22Rv1 (cell line): ENCODE results near the gene ZNF3.

ENCODE experiments used
- H3K27ac ChIP-seq: fragments of 450-650 bp; 2 replicates; pipeline ENCODE4 v1.5.1; 2017
- ZFX ChIP-seq: fragments of 450-650 bp; IDR thresholded peaks from 2 replicates; pipeline ENCODE4 v1.6.1; 2017; ENCODE audit warnings: antibody characterized with exemption, borderline replicate concordance
- TF ChIP-seq, protein P1 (sequence below): fragments of 450-650 bp; IDR thresholded peaks from 2 replicates; pipeline ENCODE4 v1.5.1; 2017; ENCODE audit warnings: mild to moderate bottlenecking

Gene ZNF3

DNA sequence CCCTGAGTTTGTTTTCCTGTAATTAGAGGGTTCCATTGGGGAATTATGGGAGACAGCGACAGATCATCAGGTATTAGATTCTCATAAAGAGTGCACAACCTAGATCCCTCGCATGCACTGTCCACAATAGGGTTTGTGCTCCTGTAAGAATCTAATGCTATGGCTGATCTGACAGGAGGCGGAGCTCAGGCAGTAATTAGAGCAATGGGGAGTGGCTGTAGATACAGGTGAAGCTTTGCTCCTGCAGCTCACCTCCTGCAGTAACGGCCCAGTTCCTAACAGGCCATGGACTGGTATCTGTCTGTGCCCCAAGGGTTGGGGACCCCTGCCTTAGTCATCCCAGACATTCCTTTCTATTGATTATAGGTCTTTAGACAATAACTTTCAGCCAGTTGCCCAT, 32.8 kb downstream of the ZNF3 start:
- TF ChIP-seq ZFX, result no peak
- TF ChIP-seq, protein P1, sequence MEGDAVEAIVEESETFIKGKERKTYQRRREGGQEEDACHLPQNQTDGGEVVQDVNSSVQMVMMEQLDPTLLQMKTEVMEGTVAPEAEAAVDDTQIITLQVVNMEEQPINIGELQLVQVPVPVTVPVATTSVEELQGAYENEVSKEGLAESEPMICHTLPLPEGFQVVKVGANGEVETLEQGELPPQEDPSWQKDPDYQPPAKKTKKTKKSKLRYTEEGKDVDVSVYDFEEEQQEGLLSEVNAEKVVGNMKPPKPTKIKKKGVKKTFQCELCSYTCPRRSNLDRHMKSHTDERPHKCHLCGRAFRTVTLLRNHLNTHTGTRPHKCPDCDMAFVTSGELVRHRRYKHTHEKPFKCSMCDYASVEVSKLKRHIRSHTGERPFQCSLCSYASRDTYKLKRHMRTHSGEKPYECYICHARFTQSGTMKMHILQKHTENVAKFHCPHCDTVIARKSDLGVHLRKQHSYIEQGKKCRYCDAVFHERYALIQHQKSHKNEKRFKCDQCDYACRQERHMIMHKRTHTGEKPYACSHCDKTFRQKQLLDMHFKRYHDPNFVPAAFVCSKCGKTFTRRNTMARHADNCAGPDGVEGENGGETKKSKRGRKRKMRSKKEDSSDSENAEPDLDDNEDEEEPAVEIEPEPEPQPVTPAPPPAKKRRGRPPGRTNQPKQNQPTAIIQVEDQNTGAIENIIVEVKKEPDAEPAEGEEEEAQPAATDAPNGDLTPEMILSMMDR, result no peak
- H3K27ac ChIP-seq, result peak overlapping the region; percentile 88; the same call in 1 of the 2 replicates

DNA sequence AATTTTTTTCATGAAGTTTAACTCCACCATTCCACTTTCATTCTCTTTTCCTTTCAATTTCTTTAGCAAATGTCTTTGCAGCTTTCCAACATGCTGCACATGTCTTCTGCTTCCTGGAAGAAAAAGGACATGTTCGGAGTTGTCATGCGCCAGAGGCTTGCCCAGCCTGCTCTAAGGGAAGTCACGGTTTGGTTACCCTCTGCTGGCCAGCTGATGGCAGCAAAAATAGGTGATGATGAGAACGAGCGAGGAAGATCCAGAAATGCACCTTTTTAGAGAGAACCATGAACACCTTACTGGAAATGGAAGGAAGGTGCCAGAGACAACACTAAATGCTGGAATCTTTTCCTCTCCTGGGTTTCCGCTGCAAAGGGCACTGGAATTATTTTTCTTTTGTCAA, 36.8 kb downstream of the ZNF3 start:
- TF ChIP-seq ZFX, result no peak
- TF ChIP-seq, protein P1, result peak; percentile 60
- H3K27ac ChIP-seq, result peak overlapping the region; percentile 25; the same call in 1 of the 2 replicates

DNA sequence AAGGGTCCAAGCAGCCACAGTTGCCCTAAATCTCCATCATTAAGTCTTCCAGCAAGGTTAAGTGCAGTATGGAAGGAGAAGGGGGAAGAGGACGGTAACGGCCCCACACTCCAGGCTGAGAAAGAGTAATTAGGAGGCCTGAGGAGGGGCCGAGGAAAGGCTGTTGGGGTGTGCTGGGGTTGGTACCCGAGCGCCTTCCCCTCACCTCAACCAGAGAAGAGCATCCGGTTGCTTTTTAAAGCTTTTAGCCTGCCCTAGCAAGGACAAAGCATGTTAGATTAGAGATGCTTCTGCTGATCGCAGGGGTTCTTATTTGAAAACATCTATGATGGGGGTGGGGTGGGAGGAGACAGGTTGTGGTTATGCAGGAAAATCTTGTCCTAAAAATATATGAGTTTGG, 40.9 kb downstream of the ZNF3 start:
- no peak overlapping the region for H3K27ac ChIP-seq
- TF ChIP-seq, protein P1, result no peak
- no peak for TF ChIP-seq ZFX

DNA sequence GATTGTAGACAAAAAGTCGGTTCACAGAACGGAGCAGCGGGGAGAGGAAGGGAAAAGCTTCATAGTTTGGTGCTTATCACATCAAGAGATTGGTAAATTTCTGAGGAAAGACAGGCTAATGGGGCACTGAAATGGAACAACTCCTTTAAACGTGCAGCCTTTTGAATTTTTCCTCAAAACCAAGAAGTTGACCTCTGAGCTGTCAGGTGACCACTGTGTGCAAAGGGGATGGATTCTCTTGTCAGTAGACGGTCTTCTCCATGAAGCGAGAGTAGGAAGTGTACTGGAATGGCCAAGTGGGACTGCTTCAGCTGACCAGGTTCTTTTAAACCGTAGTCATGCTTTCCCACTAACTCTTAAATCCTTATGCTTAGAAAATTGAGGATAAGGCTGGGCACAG, 43.2 kb downstream of the ZNF3 start:
- H3K27ac ChIP-seq, result no peak overlapping the region
- no peak for TF ChIP-seq ZFX
- TF ChIP-seq, protein P1, result no peak

DNA sequence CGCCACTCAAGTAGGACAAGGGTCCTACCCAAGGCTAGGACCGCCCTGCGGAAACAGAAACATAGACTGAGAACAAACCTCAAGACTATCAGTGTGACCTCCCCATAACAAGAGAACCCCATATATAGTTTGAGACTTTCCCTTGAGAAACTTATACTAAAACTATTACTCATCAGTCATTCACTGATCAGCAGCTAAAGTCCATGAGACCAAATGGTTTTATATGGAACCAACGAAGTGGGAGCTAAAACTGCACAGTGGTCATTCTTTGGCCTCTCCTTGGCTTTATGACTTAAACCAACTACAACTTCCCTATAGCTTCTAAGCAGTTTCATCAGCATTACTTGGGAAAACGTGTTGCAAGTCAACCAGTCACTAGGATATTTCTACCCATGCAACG, 45.6 kb downstream of the ZNF3 start:
- no peak for TF ChIP-seq ZFX
- TF ChIP-seq, protein P1, result no peak
- H3K27ac ChIP-seq, result no peak overlapping the region

DNA sequence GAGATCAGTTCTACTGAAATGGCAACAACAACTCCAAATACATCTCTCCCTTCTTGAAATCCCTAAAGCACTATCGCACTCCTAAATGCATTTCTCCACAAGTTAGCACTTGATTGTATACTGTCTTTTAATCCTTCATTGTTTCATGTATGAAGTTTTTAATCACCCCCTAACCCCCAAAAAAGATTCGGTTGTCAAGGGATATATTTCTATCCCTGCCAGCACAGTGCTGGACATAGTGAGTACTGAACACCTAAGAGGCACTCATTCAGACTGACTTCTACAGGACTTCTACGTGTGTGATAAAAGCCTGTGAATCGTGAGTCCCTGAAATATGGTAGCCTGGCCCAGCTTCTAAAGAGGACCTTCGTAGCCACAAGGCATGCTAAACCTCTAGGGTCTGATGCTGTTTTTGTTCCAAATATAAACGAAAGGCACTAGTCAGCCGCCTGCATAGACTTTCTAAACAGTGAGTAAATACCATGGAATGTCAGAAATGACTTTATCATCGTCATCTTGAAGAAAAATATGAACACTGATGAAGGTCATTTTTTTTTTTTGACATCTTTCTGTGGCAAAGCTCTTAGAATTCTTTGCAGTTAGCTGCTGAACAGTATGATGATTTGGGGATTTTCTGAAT, 46.5 kb downstream of the ZNF3 start:
- no peak overlapping the region for H3K27ac ChIP-seq
- no peak for TF ChIP-seq ZFX

DNA sequence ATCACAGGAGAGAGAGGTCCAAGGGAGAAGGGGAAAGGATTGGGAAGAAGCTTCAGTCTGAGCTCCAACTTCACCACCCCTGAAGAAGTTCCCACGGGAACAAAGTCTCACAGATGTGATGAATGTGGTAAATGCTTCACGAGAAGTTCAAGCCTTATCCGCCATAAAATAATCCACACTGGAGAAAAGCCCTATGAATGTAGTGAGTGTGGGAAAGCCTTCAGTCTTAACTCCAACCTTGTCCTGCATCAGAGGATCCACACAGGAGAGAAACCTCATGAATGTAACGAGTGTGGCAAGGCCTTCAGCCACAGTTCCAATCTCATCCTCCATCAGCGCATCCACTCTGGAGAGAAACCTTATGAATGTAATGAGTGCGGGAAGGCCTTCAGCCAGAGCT, 48.0 kb downstream of the ZNF3 start:
- no peak overlapping the region for H3K27ac ChIP-seq
- TF ChIP-seq, protein P1, result no peak
- TF ChIP-seq ZFX, result no peak

DNA sequence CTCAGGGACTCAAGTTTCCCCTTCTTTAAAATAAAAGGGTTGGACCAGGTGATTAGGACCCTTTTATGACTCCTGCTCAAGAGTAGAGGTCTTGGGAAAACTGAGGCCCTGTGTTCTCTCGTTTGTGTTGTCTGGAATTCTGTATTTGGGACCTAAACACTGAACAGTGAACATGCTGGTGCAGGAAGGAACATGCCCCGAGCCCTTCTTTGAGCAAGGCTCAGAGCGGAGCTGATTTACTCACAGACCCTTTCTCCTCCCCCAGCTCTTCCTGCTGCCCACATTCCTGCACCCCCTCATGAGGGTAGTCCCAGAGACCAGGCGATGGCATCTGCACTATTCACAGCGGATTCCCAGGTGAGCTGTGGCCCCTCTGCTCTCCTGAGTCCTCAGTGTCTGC, 51.9 kb downstream of the ZNF3 start:
- no peak for TF ChIP-seq ZFX
- TF ChIP-seq, protein P1, result no peak
- no peak overlapping the region for H3K27ac ChIP-seq
